Astrocyte (in vitro differentiated cells and primary cell): ENCODE data around the gene PLXNB3.

Experiments used
- EZH2 ChIP-seq: IDR thresholded peaks from 2 replicates; pipeline ENCODE4 v1.6.1; 2012; ENCODE audit warnings: mild to moderate bottlenecking, low read length, inconsistent platforms; ENCODE audit not compliant: insufficient read depth
- TF ChIP-seq, protein P1 (sequence below): IDR thresholded peaks from 2 replicates; pipeline ENCODE4 v1.5.1; 2011; ENCODE audit warnings: low read depth, mild to moderate bottlenecking, inconsistent platforms, low read length, moderate library complexity; ENCODE audit not compliant: insufficient read depth

DNA sequence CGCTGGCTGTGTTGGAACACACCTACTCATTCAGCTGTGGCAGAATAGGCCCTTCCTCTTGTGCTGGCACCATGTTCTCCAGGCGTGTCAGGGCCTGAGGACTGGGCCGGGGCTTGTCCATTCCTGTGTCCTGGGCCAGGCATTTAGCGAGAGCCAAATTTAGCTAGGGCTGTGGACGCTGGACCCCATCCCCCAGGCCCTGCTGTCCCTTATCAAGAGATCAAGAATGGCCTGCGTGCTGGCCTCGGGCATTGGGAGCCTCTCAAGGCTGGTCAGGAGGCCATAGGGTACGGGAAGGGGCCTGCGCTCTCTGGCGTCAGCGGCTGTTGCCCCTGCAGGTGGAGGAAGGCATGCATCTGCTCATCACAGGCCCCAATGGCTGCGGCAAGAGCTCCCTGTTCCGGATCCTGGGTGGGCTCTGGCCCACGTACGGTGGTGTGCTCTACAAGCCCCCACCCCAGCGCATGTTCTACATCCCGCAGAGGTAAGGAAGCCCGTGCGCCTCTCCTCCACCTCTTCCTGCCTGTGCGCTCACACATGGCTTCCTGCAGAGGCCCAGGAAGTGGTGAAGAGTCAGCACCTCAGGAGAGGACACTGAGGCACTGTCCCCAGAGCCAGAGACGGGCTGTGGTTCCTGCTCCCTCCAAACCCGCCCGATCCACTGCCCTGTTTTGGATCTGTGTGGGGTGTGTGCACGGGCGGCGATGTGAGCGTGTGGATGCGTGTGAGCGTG is 24.1 kb upstream of the PLXNB3 start:
- TF ChIP-seq, protein P1, sequence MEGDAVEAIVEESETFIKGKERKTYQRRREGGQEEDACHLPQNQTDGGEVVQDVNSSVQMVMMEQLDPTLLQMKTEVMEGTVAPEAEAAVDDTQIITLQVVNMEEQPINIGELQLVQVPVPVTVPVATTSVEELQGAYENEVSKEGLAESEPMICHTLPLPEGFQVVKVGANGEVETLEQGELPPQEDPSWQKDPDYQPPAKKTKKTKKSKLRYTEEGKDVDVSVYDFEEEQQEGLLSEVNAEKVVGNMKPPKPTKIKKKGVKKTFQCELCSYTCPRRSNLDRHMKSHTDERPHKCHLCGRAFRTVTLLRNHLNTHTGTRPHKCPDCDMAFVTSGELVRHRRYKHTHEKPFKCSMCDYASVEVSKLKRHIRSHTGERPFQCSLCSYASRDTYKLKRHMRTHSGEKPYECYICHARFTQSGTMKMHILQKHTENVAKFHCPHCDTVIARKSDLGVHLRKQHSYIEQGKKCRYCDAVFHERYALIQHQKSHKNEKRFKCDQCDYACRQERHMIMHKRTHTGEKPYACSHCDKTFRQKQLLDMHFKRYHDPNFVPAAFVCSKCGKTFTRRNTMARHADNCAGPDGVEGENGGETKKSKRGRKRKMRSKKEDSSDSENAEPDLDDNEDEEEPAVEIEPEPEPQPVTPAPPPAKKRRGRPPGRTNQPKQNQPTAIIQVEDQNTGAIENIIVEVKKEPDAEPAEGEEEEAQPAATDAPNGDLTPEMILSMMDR = no peak
- TF ChIP-seq EZH2 = no peak
